ENCODE measurements around the gene PAX6.

DNA sequence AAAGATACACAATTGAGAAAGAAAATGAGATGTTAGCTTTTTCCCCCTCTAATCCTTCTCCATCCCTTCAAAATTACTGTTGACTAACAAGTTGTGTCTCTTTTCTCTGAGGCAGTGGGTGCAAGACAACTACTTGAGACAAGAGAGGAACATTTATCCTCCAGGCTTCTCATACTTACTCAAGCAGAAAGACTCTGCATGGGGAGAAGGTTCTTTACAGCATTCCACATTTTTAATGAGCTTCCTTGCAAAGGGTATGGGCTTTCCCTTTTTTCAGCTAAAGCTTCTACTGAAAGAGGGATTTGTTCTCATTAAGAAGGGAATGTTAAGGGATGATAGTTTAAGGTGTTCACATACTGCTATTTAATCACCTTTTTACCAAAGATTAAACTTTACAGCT is 47.8 kb downstream of the PAX6 start:
- TF ChIP-seq, protein P1, sequence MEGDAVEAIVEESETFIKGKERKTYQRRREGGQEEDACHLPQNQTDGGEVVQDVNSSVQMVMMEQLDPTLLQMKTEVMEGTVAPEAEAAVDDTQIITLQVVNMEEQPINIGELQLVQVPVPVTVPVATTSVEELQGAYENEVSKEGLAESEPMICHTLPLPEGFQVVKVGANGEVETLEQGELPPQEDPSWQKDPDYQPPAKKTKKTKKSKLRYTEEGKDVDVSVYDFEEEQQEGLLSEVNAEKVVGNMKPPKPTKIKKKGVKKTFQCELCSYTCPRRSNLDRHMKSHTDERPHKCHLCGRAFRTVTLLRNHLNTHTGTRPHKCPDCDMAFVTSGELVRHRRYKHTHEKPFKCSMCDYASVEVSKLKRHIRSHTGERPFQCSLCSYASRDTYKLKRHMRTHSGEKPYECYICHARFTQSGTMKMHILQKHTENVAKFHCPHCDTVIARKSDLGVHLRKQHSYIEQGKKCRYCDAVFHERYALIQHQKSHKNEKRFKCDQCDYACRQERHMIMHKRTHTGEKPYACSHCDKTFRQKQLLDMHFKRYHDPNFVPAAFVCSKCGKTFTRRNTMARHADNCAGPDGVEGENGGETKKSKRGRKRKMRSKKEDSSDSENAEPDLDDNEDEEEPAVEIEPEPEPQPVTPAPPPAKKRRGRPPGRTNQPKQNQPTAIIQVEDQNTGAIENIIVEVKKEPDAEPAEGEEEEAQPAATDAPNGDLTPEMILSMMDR (IDR thresholded peaks at IDR 0.05): no peak
- no peak for TF ChIP-seq EP300 (IDR thresholded peaks at IDR 0.05)

Data from stomach (tissue), 4 donors.